GM12892 (cell line): Measurements from ENCODE around the gene ANKRD17.

Experiments
- POLR2A ChIP-seq: IDR thresholded peaks from 2 replicates; pipeline ENCODE4 v1.6.1; 2011; ENCODE audit warnings: low read depth, low read length, control low read depth
- POLR2AphosphoS5 ChIP-seq: IDR thresholded peaks from 2 replicates; pipeline ENCODE4 v1.6.1; 2011; ENCODE audit warnings: low read depth, low read length, control low read depth

DNA sequence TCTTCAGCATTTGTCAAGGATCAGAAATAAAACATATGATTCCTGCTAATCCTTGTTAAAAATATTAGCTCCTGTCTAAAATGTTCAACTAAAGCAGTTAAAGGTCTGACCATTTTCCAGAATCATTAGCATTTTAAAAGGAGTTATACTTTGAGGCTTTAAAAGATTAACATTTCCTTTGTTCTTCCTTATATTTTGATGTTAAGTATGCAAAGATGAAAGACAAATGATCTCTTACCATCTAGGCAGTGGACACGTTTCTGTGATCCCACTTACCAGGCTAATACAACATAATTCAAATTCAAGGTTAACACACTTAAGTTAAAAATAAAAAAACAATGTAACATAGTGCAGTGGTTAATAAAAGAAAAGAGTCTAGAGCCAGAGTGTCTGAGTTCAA, 127.3 kb downstream of the ANKRD17 start:
- TF ChIP-seq POLR2AphosphoS5 (no peak), POLR2A (no peak)
